CD14-positive monocyte (primary cell): Measurements from ENCODE around the gene FNIP1. TPM values are rescaled to one million over a fixed set of nuclear protein-coding genes. Genes with fewer than 3 reads are reported as not detected.

ENCODE experiments used
- DNase-seq, 3 donors: peaks; one replicate each; pipeline ENCODE4 v3.0.0-alpha.2; 2011 to 2022
- H2AFZ ChIP-seq: 2 replicates; pipeline ENCODE4 v1.6.0; 2012; ENCODE audit warnings: mild to moderate bottlenecking, low read depth, low read length, inconsistent platforms; ENCODE audit not compliant: insufficient read depth, poor library complexity, severe bottlenecking
- H3K27ac ChIP-seq, 2 donors: 1 replicate in 1 of 2; 2 replicates in 1 of 2; pipeline ENCODE4 v1.5.1; 2012 to 2013; ENCODE audit warnings: low read length in 2 of 2, control low read depth in 1 of 2, inconsistent platforms in 1 of 2, low read depth in 1 of 2, mild to moderate bottlenecking in 1 of 2
- H3K27me3 ChIP-seq, 2 donors: one replicate each; pipeline versions ENCODE4 v1.6.0 to v1.6.1; 2011 to 2013; ENCODE audit warnings: low read length in 2 of 2; ENCODE audit not compliant: control insufficient read depth in 2 of 2, insufficient read depth in 2 of 2
- H3K36me3 ChIP-seq, 2 donors: replicated peaks in 1 of 2; 1 replicate in 1 of 2; 2 replicates in 1 of 2; pipeline versions ENCODE4 v1.5.1 to v1.6.1; 2012 to 2013; ENCODE audit warnings: low read length in 2 of 2, control low read depth in 1 of 2, inconsistent platforms in 1 of 2, mild to moderate bottlenecking in 1 of 2; ENCODE audit not compliant: insufficient read depth in 2 of 2, control insufficient read depth in 1 of 2
- H3K4me1 ChIP-seq, 2 donors: 1 replicate in 1 of 2; 2 replicates in 1 of 2; pipeline versions ENCODE4 v1.5.1 to v1.6.1; 2012 to 2013; ENCODE audit warnings: low read length in 2 of 2, control low read depth in 1 of 2, inconsistent platforms in 1 of 2, mild to moderate bottlenecking in 1 of 2, moderate library complexity in 1 of 2; ENCODE audit not compliant: insufficient read depth in 2 of 2, control insufficient read depth in 1 of 2
- H3K4me2 ChIP-seq: replicated peaks from 2 replicates; pipeline ENCODE3; 2012; ENCODE audit warnings: low read length, moderate library complexity, mild to moderate bottlenecking; ENCODE audit not compliant: poor library complexity, severe bottlenecking; ENCODE audit errors: extremely low read depth
- H3K4me3 ChIP-seq, 3 experiments: fragments of 200-600 bp in 1 of 3; sonication (generic) in 1 of 3; replicated peaks in 1 of 3; 1 replicate in 2 of 3; 2 replicates in 1 of 3; pipeline ENCODE4 v1.5.1; 2011 to 2013; ENCODE audit warnings: low read length in 3 of 3, mild to moderate bottlenecking in 3 of 3, control low read depth in 2 of 3, low read depth in 2 of 3, inconsistent platforms in 1 of 3, moderate library complexity in 1 of 3
- H3K79me2 ChIP-seq: 2 replicates; pipeline ENCODE4 v1.6.0; 2012; ENCODE audit warnings: mild to moderate bottlenecking, control low read depth, inconsistent platforms, low read length, moderate library complexity; ENCODE audit not compliant: insufficient read depth
- H3K9ac ChIP-seq: 2 replicates; pipeline ENCODE4 v1.6.0; 2017; ENCODE audit warnings: low read length, mild to moderate bottlenecking; ENCODE audit not compliant: insufficient read depth, poor library complexity, severe bottlenecking
- H3K9me3 ChIP-seq, 2 donors: replicated peaks in 1 of 2; 1 replicate in 1 of 2; 2 replicates in 1 of 2; pipeline versions ENCODE4 v1.5.1 to v1.6.1; 2012 to 2013; ENCODE audit warnings: low read length in 2 of 2, control low read depth in 1 of 2; ENCODE audit not compliant: control insufficient read depth in 1 of 2, insufficient read depth in 1 of 2
- H4K20me1 ChIP-seq: 2 replicates; pipeline ENCODE4 v1.6.0; 2012; ENCODE audit warnings: mild to moderate bottlenecking, low read length, control low read depth, moderate library complexity; ENCODE audit not compliant: insufficient read depth
- H3K27ac Mint-ChIP-seq, 7 donors: one replicate each; pipeline ENCODE4 v1.8.0; 2020; ENCODE audit warnings: mild to moderate bottlenecking in 7 of 7, mixed read lengths in 7 of 7, moderate library complexity in 6 of 7, inconsistent platforms in 2 of 7
- H3K27me3 Mint-ChIP-seq, 3 donors: one replicate each; pipeline ENCODE4 v1.8.0; 2021 to 2022; ENCODE audit warnings: low read depth in 3 of 3, mild to moderate bottlenecking in 3 of 3, mixed read lengths in 3 of 3, moderate library complexity in 3 of 3, inconsistent platforms in 1 of 3
- H3K36me3 Mint-ChIP-seq, 2 donors: one replicate each; pipeline ENCODE4 v1.8.0; 2020; ENCODE audit warnings: mixed read lengths in 2 of 2, inconsistent platforms in 1 of 2, mild to moderate bottlenecking in 1 of 2
- H3K4me1 Mint-ChIP-seq: one replicate; pipeline ENCODE4 v1.8.0; 2020; ENCODE audit warnings: mild to moderate bottlenecking, mixed read lengths
- H3K4me3 Mint-ChIP-seq, 2 donors: one replicate each; pipeline ENCODE4 v1.8.0; 2020; ENCODE audit warnings: mild to moderate bottlenecking in 2 of 2, mixed read lengths in 2 of 2, moderate library complexity in 1 of 2
- H3K9me3 Mint-ChIP-seq, 7 donors: one replicate each; pipeline ENCODE4 v1.8.0; 2020 to 2022; ENCODE audit warnings: mixed read lengths in 7 of 7, mild to moderate bottlenecking in 6 of 7, moderate library complexity in 6 of 7, inconsistent platforms in 2 of 7
- WGBS: methylation state at CpG from one replicate; pipeline ENCODE4 v1.1.5; 2013; ENCODE audit warnings: missing lambda C conversion rate; ENCODE audit not compliant: insufficient coverage; 5-methylcytosine and 5-hydroxymethylcytosine counted together
- intact Hi-C, 2 donors: fragments of 100-400 bp; cut with micrococcal nuclease; formaldehyde crosslinking; loops; one replicate each; pipeline versions ENCODE4 v1.15.0 to v1.15.1; 2023
- polyA plus RNA-seq, 3 donors: library from polyadenylated mRNA; depleted of rRNA in 1 of 3; unstranded in 2 of 3; stranded (reverse) in 1 of 3; fragments of 300-500 nt in 2 of 3; fragments of >200 nt in 1 of 3; fragmentation: Illumina TruSeq in 2 of 3; gene quantifications; 1 replicate in 2 of 3; 2 replicates in 1 of 3; pipeline ENCODE4 v1.2.3, GENCODE V29; 2012 to 2021
- TF ChIP-seq, protein P1 (sequence below): fragments of 200-600 bp; IDR thresholded peaks from one replicate; pipeline ENCODE4 v1.8.0; 2022; ENCODE audit warnings: antibody characterized with exemption, mild to moderate bottlenecking

FNIP1 gene
- polyA plus RNA-seq, 3 donors = 13.6 to 17.3 (median 16.3) TPM

- DNase-seq = peak in 2 of 3 donors; percentile 13 to 50
- H2AFZ ChIP-seq = no peak overlapping the region
- H3K4me3 ChIP-seq = peak overlapping the region; percentile 86 to 96 (median 87)
- H3K4me1 Mint-ChIP-seq = peaks cover 44% of the 10 kb centered on the region
- peak overlapping the region; percentile 94 to 97 for H3K4me3 Mint-ChIP-seq
- H3K36me3 Mint-ChIP-seq = peaks cover 5 to 16% of the 10 kb centered on the region in 2 donors
- H3K27ac Mint-ChIP-seq = peak overlapping the region; percentile 88 to 99 (median 90)
- H4K20me1 ChIP-seq = peaks cover 52% of the 10 kb centered on the region
- H3K27ac ChIP-seq = peak overlapping the region in 1 of 2 donors; percentile 97
- no peaks in the 10 kb centered on the region for H3K9me3 ChIP-seq
- peaks cover 18 to 44% of the 10 kb centered on the region in 2 donors for H3K4me1 ChIP-seq
- peak overlapping the region; percentile 81 for H3K4me2 ChIP-seq
- H3K9me3 Mint-ChIP-seq = peaks cover 0 to 2% (median 0%) of the 10 kb centered on the region in 7 donors
- peaks cover 73% of the 10 kb centered on the region for H3K79me2 ChIP-seq
- TF ChIP-seq, protein P1, sequence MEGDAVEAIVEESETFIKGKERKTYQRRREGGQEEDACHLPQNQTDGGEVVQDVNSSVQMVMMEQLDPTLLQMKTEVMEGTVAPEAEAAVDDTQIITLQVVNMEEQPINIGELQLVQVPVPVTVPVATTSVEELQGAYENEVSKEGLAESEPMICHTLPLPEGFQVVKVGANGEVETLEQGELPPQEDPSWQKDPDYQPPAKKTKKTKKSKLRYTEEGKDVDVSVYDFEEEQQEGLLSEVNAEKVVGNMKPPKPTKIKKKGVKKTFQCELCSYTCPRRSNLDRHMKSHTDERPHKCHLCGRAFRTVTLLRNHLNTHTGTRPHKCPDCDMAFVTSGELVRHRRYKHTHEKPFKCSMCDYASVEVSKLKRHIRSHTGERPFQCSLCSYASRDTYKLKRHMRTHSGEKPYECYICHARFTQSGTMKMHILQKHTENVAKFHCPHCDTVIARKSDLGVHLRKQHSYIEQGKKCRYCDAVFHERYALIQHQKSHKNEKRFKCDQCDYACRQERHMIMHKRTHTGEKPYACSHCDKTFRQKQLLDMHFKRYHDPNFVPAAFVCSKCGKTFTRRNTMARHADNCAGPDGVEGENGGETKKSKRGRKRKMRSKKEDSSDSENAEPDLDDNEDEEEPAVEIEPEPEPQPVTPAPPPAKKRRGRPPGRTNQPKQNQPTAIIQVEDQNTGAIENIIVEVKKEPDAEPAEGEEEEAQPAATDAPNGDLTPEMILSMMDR = no peak
- peak overlapping the region; percentile 100 for H3K9ac ChIP-seq
- no peaks in the 10 kb centered on the region for H3K36me3 ChIP-seq
- intact Hi-C loops = loop anchor here in 1 of 2 donors (10.0 kb wide), 1 partner anchor 150 kb away; the partner anchor contains the start of gene MEIKIN
- no peaks in the 10 kb centered on the region for H3K27me3 ChIP-seq
- no peaks in the 10 kb centered on the region for H3K27me3 Mint-ChIP-seq
- WGBS = no CpG with 5 or more reads among the region's 6 CpGs
Measured at GRCh38 chr5:131795228-131795627, 1.6 kb downstream of the FNIP1 start.

DNA sequence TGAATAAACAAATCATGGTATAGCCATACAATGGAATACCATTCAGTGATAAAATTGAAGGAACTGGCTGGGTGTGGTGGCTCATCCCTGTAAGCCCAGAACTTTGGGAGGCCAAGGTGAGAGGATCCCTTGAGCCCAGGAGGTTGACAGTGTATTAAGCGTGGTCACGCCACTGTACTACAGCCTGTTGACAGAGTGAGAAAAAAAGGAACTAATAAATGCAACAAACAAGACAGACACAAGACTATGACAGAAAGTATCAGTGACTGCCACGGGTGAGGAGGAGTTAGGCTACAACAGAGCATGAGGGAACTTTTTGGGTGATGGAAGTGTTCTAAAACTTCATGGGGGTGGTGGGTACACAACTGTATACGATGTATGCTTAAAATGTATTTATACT lies 2.2 kb downstream of the FNIP1 start:
- intact Hi-C loops = loop anchor here (5.0 to 10.0 kb wide), 2 partner anchors 150 to 157 kb away; partner anchors contain the start of genes MEIKIN (in 1 of the 2) and RAPGEF6 (in 1 of the 2)
- peaks cover 79% of the 10 kb centered on the region for H3K79me2 ChIP-seq
- H3K36me3 Mint-ChIP-seq = peaks cover 5 to 16% of the 10 kb centered on the region in 2 donors
- peak overlapping the region; percentile 81 for H3K4me2 ChIP-seq
- H3K4me3 ChIP-seq = peak overlapping the region in 2 of 3 experiments; percentile 86 to 96
- WGBS = no CpG with 5 or more reads among the region's 4 CpGs
- peak overlapping the region; percentile 100 for H3K9ac ChIP-seq
- peaks cover 47% of the 10 kb centered on the region for H3K4me1 Mint-ChIP-seq
- no peaks in the 10 kb centered on the region for H3K9me3 ChIP-seq
- peak; percentile 69 to 73 (median 69) for DNase-seq
- no peak overlapping the region for H2AFZ ChIP-seq
- TF ChIP-seq, protein P1 = no peak
- H4K20me1 ChIP-seq = peaks cover 58% of the 10 kb centered on the region
- no peaks in the 10 kb centered on the region for H3K27me3 Mint-ChIP-seq
- peaks cover 18 to 44% of the 10 kb centered on the region in 2 donors for H3K4me1 ChIP-seq
- peak overlapping the region; percentile 94 to 97 for H3K4me3 Mint-ChIP-seq
- peak overlapping the region in 1 of 2 donors; percentile 97 for H3K27ac ChIP-seq
- no peaks in the 10 kb centered on the region for H3K36me3 ChIP-seq
- H3K27ac Mint-ChIP-seq = peak overlapping the region; percentile 88 to 99 (median 90)
- H3K27me3 ChIP-seq = no peaks in the 10 kb centered on the region
- H3K9me3 Mint-ChIP-seq = peaks cover 0 to 2% (median 0%) of the 10 kb centered on the region in 7 donors
